Astrocyte (in vitro differentiated cells and primary cell): ENCODE data around the gene ZNF385B.

ENCODE experiments used
- EZH2 ChIP-seq: IDR thresholded peaks from 2 replicates; pipeline ENCODE4 v1.6.1; 2012; ENCODE audit warnings: mild to moderate bottlenecking, low read length, inconsistent platforms; ENCODE audit not compliant: insufficient read depth
- TF ChIP-seq, protein P1 (sequence below): IDR thresholded peaks from 2 replicates; pipeline ENCODE4 v1.5.1; 2011; ENCODE audit warnings: low read depth, mild to moderate bottlenecking, inconsistent platforms, low read length, moderate library complexity; ENCODE audit not compliant: insufficient read depth

DNA sequence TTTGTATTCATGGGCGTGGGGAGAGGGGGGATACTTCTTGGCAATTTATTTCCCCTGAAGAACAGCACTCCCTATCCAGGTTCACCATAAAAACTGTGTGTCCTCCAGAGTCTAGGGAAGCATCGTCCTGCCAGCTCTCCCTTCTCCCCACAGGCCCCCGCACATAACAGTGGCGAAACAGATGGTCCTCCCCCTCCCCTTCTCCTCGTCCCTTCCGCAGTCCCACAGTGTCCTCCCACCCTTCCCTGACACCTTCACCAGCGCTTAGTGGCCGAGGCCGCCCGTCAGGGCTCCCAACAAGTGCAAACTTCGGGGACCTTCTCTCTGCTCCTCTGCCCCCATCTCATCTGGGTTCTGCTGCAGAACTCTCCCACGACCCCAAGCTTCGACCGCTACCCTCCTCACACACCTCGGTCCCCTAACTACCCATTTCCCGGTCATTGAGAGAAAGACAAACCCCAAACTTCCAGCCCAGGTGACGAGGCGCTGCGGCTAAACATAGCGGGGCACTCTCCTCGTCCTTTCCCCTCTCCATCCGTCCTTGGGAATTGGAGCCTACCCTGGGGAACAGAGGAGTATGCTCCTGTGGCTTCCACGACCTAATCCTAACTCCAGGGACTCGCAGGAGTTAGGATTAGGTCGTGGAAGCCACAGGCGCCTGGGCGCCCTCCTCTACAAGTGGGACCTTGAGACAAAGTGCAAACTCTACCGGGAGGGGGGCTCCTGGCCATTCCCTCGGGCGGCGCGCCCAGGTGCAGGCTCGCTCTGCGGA is 971 bp downstream of the ZNF385B start:
- no peak for TF ChIP-seq EZH2
- TF ChIP-seq, protein P1, sequence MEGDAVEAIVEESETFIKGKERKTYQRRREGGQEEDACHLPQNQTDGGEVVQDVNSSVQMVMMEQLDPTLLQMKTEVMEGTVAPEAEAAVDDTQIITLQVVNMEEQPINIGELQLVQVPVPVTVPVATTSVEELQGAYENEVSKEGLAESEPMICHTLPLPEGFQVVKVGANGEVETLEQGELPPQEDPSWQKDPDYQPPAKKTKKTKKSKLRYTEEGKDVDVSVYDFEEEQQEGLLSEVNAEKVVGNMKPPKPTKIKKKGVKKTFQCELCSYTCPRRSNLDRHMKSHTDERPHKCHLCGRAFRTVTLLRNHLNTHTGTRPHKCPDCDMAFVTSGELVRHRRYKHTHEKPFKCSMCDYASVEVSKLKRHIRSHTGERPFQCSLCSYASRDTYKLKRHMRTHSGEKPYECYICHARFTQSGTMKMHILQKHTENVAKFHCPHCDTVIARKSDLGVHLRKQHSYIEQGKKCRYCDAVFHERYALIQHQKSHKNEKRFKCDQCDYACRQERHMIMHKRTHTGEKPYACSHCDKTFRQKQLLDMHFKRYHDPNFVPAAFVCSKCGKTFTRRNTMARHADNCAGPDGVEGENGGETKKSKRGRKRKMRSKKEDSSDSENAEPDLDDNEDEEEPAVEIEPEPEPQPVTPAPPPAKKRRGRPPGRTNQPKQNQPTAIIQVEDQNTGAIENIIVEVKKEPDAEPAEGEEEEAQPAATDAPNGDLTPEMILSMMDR: no peak
